GM12892 (cell line): ENCODE data around the gene TEX261.

Experiments used
- DNase-seq: peaks from one replicate; pipeline ENCODE4 v3.0.0; 2011; ENCODE audit not compliant: insufficient read length
- FAIRE-seq: peaks from 2 replicates; lab custom pipeline; 2011; peaks lifted over from hg19 to GRCh38; lab: Jason Lieb, UNC
- POLR2A ChIP-seq: IDR thresholded peaks from 2 replicates; pipeline ENCODE4 v1.6.1; 2011; ENCODE audit warnings: low read depth, low read length, control low read depth
- POLR2AphosphoS5 ChIP-seq: IDR thresholded peaks from 2 replicates; pipeline ENCODE4 v1.6.1; 2011; ENCODE audit warnings: low read depth, low read length, control low read depth
- TAF1 ChIP-seq: IDR thresholded peaks from 2 replicates; pipeline ENCODE4 v1.6.1; 2011; ENCODE audit warnings: low read depth, mild to moderate bottlenecking, control low read depth, low read length, borderline replicate concordance

TEX261 gene

DNA sequence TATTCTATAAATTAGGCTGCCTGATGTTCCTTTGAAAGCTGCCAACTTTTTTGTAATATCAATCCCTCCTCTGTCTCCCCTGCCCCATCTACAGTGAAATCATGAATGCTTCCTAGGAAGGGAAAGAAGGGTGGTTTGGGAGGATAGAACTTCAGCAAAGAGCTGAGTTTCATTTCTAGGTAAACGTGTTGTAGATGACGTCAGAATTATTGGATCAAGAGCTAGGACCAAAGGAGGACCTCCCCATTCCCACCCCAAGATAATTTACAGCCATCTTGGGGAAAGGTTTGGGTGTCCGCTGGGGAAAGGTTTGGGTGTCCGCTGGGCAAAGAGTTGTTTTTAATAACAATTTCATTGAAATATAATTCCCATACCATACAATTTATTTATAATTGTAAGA, 27.5 kb downstream of the TEX261 start:
- FAIRE-seq (no peak), DNase-seq (no peak)
- TF ChIP-seq TAF1: no peak
- TF ChIP-seq POLR2A: no peak
- TF ChIP-seq POLR2AphosphoS5: no peak

- DNase-seq (no peak), FAIRE-seq (no peak)
- TF ChIP-seq POLR2AphosphoS5: no peak
- no peak for TF ChIP-seq TAF1
- TF ChIP-seq POLR2A: no peak
Measured at GRCh38 chr2:70966681-70967080, 28.0 kb downstream of the TEX261 start.

DNA sequence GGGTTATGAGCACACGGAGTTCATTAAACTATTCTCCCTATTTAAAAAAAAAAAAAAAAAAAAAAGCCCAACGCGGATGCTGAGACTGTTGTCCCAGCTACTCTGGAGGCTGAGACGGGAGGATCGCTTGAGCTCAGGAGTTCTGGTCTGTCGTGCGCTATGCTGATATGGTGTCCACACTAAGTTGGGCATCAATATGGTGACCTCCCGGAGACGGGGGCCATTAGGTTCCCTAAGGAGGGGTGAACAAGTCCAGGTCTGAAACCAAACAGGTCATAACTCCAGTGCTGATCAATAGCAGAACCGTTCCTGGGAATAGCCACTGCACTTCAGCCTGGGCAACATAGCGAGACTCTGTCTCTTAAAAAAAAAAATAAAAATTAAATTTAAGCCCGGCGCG, 29.2 kb downstream of the TEX261 start:
- FAIRE-seq: no peak
- no peak for DNase-seq
- TF ChIP-seq POLR2AphosphoS5: no peak
- TF ChIP-seq TAF1: no peak
- TF ChIP-seq POLR2A: no peak

DNA sequence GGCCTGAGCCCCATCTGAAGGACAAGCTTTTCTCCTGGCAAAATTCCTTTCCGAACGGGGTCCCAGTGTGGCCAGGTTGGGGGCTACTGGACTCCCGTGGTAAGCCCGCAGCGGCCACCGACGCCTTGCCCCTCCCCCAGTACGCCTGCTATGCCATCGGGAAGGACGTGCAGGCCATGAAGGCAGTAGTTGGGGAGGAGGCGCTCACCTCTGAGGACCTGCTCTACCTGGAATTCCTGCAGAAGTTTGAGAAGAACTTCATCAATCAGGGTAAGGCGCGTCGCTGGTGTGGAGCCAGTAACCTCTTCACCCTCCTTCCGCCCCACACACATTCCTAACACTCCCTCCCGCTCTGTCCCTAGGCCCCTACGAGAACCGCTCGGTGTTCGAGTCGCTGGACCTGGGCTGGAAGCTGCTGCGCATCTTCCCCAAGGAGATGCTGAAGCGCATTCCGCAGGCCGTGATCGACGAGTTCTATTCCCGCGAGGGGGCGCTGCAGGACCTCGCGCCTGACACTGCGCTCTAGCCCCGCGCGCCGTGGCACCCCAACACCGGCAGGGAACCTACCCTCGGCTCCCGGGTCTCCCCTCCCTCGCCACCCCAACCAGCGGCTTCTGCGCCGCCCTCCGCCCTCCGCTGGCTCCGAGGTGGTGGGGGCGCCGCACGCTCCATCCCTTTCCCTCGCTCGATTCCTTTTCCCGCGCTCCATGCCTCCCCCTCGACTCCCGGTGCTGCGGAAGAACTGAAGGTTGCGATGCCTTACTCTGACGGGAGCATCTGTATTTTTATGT, 29.9 kb downstream of the TEX261 start:
- TF ChIP-seq POLR2AphosphoS5 (no peak), POLR2A (no peak), TAF1 (no peak)
- peak; percentile 97 for FAIRE-seq
- peak; percentile 84 for DNase-seq

DNA sequence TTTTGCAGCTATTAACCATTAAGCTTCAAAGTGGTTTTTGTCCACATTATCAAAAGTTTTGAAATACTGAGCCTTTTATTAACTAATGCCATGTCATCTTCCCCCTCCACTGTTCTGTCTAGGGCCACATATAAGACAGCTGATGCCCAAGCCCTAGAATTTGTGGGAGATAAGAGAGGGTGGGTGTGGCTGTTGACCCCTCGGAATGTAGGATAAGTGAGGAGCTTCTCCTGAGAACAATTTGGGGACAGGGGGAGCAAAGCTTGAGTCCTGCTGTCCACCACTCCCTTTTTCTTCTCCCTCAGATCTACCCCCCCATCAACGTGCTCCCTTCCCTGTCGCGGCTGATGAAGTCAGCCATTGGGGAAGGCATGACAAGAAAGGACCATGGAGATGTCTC, 30.5 kb downstream of the TEX261 start:
- FAIRE-seq (no peak), DNase-seq (no peak)
- no peak for TF ChIP-seq TAF1
- TF ChIP-seq POLR2A: no peak
- no peak for TF ChIP-seq POLR2AphosphoS5

- TF ChIP-seq POLR2AphosphoS5: no peak
- no peak for TF ChIP-seq POLR2A
- no peak for TF ChIP-seq TAF1
- no peak for FAIRE-seq
Measured at GRCh38 chr2:70962885-70963878, 31.5 kb downstream of the TEX261 start.

GRCh38 chr2:70962211-70962884, 32.3 kb downstream of the TEX261 start:
- FAIRE-seq (no peak), DNase-seq (no peak)
- TF ChIP-seq POLR2AphosphoS5: no peak

More at GRCh38 chr2:70962885-70963878, 31.5 kb downstream of the TEX261 start:
- DNase-seq: no peak

- no peak for TF ChIP-seq POLR2AphosphoS5
- TF ChIP-seq POLR2A: no peak
- TF ChIP-seq TAF1: no peak
- FAIRE-seq (no peak), DNase-seq (no peak)
Measured at GRCh38 chr2:70961648-70961994, 33.1 kb downstream of the TEX261 start.

DNA sequence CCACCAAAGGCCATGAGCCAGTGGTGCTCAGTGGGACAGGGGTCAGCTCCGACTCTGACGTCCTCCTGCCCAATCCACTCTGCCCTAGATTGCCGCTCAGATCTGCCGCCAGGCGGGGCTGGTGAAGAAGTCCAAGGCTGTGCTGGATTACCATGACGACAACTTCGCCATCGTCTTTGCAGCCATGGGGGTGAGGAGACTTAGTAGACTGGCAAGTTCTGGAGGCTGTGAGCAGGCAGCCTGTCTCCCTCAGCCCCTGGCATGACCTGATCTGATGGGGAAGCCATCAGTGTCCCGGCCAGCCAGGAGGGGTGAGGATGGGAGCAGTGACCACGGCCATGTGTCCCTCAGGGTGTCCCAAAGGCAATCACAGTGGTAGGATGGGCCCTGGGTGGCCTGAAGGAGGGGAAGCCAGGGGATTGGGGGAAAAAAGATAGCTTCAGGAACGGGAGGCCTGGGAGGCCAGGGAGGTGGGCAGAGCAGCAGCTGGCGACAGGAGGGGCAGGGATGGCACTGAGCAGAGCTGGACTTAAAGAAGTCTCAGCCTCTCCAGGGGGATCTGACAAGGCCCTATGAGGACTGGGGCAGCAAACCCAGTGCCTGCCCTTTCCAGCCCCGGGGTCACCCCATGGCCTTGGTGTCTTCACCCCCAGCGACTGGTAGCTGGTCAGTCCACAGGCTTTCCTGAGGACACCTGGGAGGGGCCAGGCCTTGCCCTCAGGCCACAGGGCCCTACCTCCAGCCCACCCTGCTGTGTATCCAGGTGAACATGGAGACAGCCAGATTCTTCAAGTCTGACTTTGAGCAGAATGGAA, 33.6 kb downstream of the TEX261 start:
- DNase-seq: no peak
- TF ChIP-seq TAF1 (no peak), POLR2AphosphoS5 (no peak), POLR2A (no peak)
- no peak for FAIRE-seq

DNA sequence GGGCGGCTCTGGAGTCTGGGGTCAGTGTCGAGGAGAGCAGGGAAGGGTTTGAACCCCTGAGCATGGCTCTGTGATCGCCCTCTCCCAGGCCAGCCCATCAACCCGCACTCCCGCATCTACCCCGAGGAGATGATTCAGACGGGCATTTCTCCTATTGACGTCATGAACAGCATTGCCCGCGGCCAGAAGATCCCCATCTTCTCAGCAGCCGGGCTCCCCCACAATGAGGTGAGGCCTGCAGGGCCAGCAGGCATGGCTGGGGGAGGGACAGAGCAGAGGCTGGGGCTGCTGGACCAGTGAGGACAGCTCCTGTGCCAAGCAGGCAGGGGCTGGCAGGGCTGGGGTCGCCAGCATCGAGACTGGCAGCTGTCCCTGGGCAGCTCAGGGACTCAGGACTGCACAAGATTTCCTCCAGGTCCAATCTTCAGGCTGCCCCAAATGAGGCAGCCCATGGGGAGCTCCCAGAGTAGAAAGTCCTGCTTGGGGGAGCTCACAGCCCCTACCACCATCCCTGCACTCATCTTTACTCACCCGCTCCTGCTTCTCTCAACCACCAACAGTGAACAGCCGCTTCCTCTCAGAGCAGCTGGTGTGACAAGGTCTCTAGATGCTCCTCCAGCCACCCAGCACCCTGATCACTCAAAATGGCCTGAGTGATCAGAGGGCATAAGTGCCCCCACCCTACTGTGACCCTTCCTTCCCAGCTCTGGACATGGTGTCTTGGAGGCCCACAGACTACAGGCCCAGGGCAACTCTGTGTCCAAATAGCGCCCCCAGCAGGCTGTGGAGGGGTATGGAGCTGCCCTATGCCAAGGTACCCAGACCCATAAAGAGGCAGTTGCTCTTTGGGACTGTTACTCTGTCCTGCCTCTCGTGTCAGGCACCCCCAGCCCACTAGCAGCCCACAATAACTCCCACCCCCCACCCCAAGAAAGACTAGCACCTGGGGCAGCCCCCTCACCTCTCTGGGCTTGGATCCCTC, 34.5 kb downstream of the TEX261 start:
- TF ChIP-seq TAF1 (no peak), POLR2A (no peak), POLR2AphosphoS5 (no peak)
- no peak for FAIRE-seq
- no peak for DNase-seq
